LNCAP (cell line): Measurements from ENCODE around the gene DMRT2.

Experiments used
- CTCF ChIP-seq: fragments of 450-650 bp; IDR thresholded peaks from 2 replicates; pipeline ENCODE4 v1.5.1; 2017; ENCODE audit warnings: mild to moderate bottlenecking

The DMRT2 gene

GRCh38 chr9:1013021-1013420, 37.1 kb upstream of the DMRT2 start:
- no peak for TF ChIP-seq CTCF

- TF ChIP-seq CTCF, result no peak
Observed at GRCh38 chr9:1014225-1014624, 35.9 kb upstream of the DMRT2 start.

DNA sequence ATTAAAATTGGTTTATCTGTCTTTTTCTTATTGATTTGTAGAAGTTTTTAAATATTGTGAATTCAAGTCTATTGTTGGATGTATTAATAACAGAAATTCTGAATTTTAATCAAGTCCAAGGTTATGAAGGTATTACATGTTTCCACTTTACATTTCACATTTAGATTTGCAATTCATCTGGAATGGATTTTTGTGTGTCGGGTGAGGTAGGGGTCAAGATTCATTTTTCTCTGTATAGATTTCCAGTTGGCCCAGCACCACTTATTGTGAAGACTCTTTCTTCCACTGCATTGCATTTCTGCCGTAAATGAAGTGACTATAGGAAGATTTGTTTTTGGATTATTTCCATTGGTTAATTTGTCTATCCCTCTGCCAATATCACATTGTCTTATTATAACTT, 35.5 kb upstream of the DMRT2 start:
- TF ChIP-seq CTCF, result no peak

GRCh38 chr9:1018121-1018520, 32.0 kb upstream of the DMRT2 start:
- TF ChIP-seq CTCF, result peak; percentile 47; the same call in 1 of the 2 replicates

GRCh38 chr9:1024112-1024511, 26.0 kb upstream of the DMRT2 start:
- TF ChIP-seq CTCF, result no peak

DNA sequence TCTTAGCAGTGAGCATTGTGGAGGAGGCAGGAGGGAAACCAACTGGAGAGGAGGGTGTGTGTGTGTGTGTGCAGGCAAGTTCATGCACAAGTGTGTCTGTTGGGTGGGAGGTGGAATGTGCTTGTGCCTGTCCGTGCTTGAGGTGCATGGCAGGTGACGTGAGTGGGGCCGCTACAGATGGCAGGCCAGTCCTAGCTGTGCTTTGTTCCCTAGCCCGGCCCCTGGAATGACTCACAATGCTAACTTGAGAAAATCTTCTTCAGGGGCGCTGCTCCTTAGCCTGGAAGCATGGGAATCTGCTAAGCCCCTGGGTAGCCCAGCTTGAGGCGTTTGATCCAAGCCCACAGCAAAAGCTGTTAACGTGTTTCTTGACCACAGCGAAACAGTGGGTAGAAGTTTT, 25.0 kb upstream of the DMRT2 start:
- no peak for TF ChIP-seq CTCF

DNA sequence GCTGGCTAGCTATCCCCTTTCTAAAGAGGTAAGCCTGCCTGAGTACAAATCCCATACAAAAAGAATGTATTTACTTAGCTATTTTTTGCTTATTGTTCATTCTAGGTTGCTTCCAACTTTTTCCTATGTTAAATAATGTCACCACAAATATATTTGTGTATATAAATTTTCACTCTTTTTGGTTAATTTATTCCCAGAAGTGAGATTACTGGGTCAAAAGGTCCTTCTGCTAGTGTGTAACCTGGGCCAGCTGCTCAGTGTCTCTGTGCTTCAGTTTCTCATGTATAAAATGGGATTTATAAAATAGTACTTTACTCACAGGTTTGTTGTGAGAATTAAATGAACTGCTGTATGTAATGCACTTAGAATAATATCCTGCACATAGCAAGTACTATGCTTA, 23.9 kb upstream of the DMRT2 start:
- TF ChIP-seq CTCF, result no peak

- no peak for TF ChIP-seq CTCF
Observed at GRCh38 chr9:1028501-1029190, 21.5 kb upstream of the DMRT2 start.
